ENCODE data around the gene TOMT.
"Not testable (repeated sequence)": the region's sequence is repeated elsewhere in the genome, so short reads cannot be mapped to it uniquely, and the experiment has no call there.

DNA sequence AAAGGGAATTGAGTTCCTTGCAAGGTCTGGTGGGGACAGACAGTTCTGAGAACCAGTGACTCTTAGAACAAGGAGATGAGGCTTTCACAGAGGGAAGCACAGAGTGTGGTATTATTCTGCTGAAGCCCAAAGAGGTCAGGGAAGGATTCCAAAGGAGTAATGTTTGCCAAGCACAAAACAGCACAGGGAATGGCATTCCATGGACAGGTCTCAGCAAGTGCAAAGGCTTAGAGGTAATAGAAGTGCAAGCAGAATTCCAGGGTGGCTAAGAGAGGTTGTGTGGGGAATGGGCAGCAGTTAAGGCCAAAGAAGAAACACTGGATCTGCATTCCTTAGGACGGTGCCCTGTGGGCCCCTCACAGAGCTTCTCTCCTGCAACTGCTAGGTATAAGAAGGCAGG is 36.4 kb downstream of the TOMT start:
- TF ChIP-seq, protein P1, sequence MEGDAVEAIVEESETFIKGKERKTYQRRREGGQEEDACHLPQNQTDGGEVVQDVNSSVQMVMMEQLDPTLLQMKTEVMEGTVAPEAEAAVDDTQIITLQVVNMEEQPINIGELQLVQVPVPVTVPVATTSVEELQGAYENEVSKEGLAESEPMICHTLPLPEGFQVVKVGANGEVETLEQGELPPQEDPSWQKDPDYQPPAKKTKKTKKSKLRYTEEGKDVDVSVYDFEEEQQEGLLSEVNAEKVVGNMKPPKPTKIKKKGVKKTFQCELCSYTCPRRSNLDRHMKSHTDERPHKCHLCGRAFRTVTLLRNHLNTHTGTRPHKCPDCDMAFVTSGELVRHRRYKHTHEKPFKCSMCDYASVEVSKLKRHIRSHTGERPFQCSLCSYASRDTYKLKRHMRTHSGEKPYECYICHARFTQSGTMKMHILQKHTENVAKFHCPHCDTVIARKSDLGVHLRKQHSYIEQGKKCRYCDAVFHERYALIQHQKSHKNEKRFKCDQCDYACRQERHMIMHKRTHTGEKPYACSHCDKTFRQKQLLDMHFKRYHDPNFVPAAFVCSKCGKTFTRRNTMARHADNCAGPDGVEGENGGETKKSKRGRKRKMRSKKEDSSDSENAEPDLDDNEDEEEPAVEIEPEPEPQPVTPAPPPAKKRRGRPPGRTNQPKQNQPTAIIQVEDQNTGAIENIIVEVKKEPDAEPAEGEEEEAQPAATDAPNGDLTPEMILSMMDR (IDR thresholded peaks at IDR 0.05), result not testable (repeated sequence)
- TF ChIP-seq EZH2 (IDR thresholded peaks at IDR 0.05), result not testable (repeated sequence)

Measured in neural progenitor cell (in vitro differentiated cells).